Activated CD8-positive, alpha-beta memory T cell treated with anti-CD3 and anti-CD28 coated beads, Interleukin-2, amount 10 ng/mL, durations not matched to agents 7 days and 5 days (primary cell): ENCODE measurements around the gene OBP2B. TPM values are rescaled to one million over a fixed set of nuclear protein-coding genes. Genes with fewer than 3 reads are reported as not detected.
A peak's percentile ranks its signal among the peaks of the same experiment; 100 is the strongest.
"Not testable (repeated sequence)": the region's sequence is repeated elsewhere in the genome, so short reads cannot be mapped to it uniquely, and the experiment has no call there.

Source experiments
- ATAC-seq: fragments of 150-1000 bp; cut with Tn5 transposase; one replicate; pipeline ENCODE4 v1.10.0; 2021; ENCODE audit warnings: moderate library complexity
- CTCF ChIA-PET: fragments of 350-600 bp; sonication (Branson Sonifier 250); formaldehyde crosslinking; loops from one replicate; lab custom pipeline; 2021; ENCODE audit warnings: antibody characterized with exemption; lab: Charles Lee
- DNase-seq: peaks from one replicate; pipeline ENCODE4 v3.0.0-alpha.2; 2020
- H3K27ac Mint-ChIP-seq: one replicate; pipeline ENCODE4 v1.8.0; 2021; ENCODE audit warnings: mild to moderate bottlenecking, mixed read lengths
- H3K27me3 Mint-ChIP-seq: one replicate; pipeline ENCODE4 v1.8.0; 2021; ENCODE audit warnings: mixed read lengths
- H3K36me3 Mint-ChIP-seq: one replicate; pipeline ENCODE4 v1.8.0; 2021; ENCODE audit warnings: mild to moderate bottlenecking, mixed read lengths
- H3K4me1 Mint-ChIP-seq: one replicate; pipeline ENCODE4 v1.8.0; 2021; ENCODE audit warnings: mixed read lengths
- H3K4me3 Mint-ChIP-seq: one replicate; pipeline ENCODE4 v1.8.0; 2021; ENCODE audit warnings: mild to moderate bottlenecking, moderate library complexity, mixed read lengths
- H3K9me3 Mint-ChIP-seq: one replicate; pipeline ENCODE4 v1.8.0; 2022; ENCODE audit warnings: low read depth, mixed read lengths
- total RNA-seq, 2 experiments: library from RNA; stranded (reverse); gene quantifications; one replicate each; pipeline ENCODE4 v1.2.3, GENCODE V29; 2021

OBP2B gene
- total RNA-seq, 2 experiments from 2014 or later, result not detected

DNA sequence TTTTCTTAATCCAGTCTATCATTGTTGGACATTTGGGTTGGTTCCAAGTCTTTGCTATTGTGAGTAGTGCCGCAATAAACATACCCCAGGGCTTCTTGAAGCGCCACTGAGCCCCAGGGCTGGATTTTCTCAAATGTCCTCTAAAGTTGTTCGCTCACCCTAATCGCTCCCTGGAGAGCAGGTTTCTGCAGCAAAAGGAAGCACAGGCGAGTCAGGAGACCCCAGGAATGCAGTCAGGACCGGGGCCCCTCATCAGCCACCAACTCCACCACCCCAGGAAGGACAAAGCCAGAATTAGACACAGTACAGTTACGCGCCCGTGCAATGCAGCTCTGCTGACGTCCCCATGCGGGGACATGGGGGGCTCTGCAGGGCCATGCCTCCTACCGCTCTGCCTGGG lies 15.7 kb upstream of the OBP2B start:
- Mint-ChIP-seq H3K9me3 (no peaks in the 10 kb centered on the region), H3K4me1 (peaks cover 6% of the 10 kb centered on the region), H3K36me3 (no peaks in the 10 kb centered on the region), H3K4me3 (no peak overlapping the region), H3K27ac (no peak overlapping the region), H3K27me3 (peaks cover 23% of the 10 kb centered on the region)
- CTCF ChIA-PET, result no interaction called here
- DNase-seq (peak; percentile 18), ATAC-seq (no peak)

- not testable (repeated sequence) for H3K27ac Mint-ChIP-seq, H3K36me3 Mint-ChIP-seq, ATAC-seq, H3K9me3 Mint-ChIP-seq, H3K4me1 Mint-ChIP-seq, H3K4me3 Mint-ChIP-seq
- H3K27me3 Mint-ChIP-seq, result peaks cover 38% of the 10 kb centered on the region
- CTCF ChIA-PET, result interaction anchor here (1.3 kb wide), 1 partner anchor 37 kb away, joined by 3 read pairs; no protein-coding TSS in a partner anchor
- peak; percentile 16 for DNase-seq
Observed at GRCh38 chr9:133223159-133223756, 14.2 kb upstream of the OBP2B start.

DNA sequence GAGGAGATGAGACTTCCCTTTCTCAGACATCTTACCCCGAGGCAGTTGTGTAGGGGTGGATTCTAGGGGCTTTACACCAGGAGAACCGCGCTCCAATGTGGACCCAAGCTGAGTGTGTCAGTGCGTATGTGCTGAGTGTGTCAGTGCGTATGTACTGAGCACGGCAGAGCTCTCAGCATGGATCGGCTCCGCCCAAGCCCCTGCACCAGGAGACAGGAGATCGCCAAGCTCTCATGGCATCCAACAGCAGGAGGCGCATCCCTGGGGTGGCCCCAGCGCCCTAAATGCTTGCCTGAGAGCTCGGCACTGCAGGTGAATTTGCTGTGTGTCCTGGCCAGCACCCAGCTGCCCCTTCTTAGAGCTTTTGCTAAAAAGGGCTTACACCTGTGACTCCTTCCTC lies 12.9 kb upstream of the OBP2B start:
- peaks cover 49% of the 10 kb centered on the region for H3K27me3 Mint-ChIP-seq
- H3K36me3 Mint-ChIP-seq, H3K4me3 Mint-ChIP-seq, H3K4me1 Mint-ChIP-seq, ATAC-seq, H3K27ac Mint-ChIP-seq, H3K9me3 Mint-ChIP-seq, CTCF ChIA-PET, DNase-seq: not testable (repeated sequence)

DNA sequence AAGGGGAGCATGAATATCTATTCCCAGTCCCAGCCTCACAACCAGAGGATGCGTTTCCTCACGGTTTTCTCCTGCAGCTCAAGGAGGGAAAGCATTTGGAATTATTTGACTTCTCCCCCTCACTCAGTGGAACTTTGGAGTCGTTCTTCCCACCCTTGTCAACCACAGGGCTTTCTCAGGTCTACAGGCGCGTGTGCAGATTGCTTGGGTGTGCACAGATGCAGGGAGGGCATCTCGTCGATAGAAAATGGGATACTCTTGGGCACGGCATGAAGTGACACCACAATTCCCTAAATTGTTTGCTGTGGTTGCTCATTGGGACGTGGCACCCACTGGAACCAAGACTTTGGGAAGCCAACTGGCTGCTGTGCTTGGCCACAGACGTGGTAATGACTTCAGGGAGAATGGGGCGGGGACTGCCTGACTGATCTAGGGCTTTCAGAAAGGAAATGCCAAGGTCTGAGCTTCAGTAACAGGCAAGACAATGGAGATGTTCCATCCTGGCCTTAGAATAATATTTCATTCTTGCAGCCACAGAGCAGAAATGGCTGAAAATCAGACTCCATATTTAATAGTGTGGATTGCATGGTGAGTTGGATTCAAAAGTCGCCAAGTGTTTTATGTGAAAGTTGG lies 12.2 kb upstream of the OBP2B start:
- DNase-seq (no peak), ATAC-seq (peak; percentile 30)
- H3K9me3 Mint-ChIP-seq, result no peaks in the 10 kb centered on the region
- H3K27ac Mint-ChIP-seq, result no peak overlapping the region
- H3K27me3 Mint-ChIP-seq, result peaks cover 56% of the 10 kb centered on the region
- no peak overlapping the region for H3K4me3 Mint-ChIP-seq
- H3K36me3 Mint-ChIP-seq, result no peaks in the 10 kb centered on the region
- CTCF ChIA-PET, result no interaction called here
- H3K4me1 Mint-ChIP-seq, result peaks cover 6% of the 10 kb centered on the region

GRCh38 chr9:133218049-133218975 lies 9.3 kb upstream of the OBP2B start:
- ATAC-seq, H3K4me3 Mint-ChIP-seq, H3K36me3 Mint-ChIP-seq, H3K4me1 Mint-ChIP-seq, H3K9me3 Mint-ChIP-seq, DNase-seq, CTCF ChIA-PET, H3K27ac Mint-ChIP-seq: not testable (repeated sequence)
- peaks cover 78% of the 10 kb centered on the region for H3K27me3 Mint-ChIP-seq

DNA sequence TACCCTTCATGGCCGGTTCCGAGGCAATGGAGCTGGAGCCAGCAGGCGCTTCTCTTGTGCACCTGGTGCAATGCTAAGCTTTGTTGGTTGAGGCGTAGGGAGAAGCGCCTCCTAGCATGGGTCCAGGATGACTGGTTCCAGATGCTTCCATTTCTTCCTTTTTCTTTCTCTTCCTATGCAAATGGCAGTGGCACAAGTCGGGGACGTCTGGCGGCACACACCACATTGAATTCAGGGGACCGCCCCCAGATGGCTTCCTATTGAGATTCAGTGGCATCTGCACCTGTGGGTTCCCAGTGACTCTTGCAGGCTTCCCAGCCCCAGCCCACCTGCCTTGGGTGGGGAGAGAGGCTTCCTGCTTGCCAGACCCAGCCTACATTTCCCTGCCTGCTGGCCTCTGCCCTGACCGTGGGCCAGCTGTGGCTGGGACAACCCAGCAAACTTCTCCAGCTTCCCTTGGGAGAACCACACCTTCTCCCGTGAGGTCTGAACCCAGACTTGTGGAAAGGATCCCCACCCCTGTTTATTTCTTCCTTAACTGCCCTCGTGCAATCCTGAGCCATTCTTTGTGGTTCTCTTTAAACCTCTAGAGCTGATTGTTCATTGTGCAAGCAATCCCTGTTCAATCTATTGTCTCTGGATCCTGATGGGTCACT lies 8.4 kb upstream of the OBP2B start:
- CTCF ChIA-PET, ATAC-seq, H3K9me3 Mint-ChIP-seq, H3K4me1 Mint-ChIP-seq, H3K4me3 Mint-ChIP-seq, H3K36me3 Mint-ChIP-seq, DNase-seq, H3K27ac Mint-ChIP-seq: not testable (repeated sequence)
- H3K27me3 Mint-ChIP-seq, result peaks cover 78% of the 10 kb centered on the region

DNA sequence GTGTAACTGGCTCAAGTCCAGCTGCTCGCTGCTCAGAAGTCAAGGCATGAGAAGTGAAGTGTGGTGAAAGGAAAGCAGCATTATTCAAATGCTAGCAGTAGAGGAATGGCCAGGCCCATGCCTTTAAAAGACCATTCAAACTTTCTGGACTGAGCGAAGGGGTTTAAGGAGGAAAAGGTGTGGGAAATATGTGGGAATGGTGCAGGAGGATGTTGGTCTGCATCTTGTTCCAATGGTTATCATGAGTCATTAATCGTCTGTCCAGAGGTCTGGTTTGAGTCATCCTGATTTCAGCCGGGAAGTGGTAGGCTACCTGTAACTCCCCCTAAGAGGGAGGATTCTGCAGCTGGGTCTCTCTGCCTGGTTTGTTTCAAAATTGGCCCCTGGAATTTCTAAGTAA lies 5.2 kb upstream of the OBP2B start:
- ATAC-seq, H3K4me3 Mint-ChIP-seq, H3K9me3 Mint-ChIP-seq, H3K36me3 Mint-ChIP-seq, H3K27ac Mint-ChIP-seq, H3K4me1 Mint-ChIP-seq: not testable (repeated sequence)
- peak; percentile 11 for DNase-seq
- CTCF ChIA-PET, result interaction anchor here (1.2 kb wide), 1 partner anchor 28 kb away, joined by 5 read pairs; no protein-coding TSS in a partner anchor
- peaks cover 67% of the 10 kb centered on the region for H3K27me3 Mint-ChIP-seq

DNA sequence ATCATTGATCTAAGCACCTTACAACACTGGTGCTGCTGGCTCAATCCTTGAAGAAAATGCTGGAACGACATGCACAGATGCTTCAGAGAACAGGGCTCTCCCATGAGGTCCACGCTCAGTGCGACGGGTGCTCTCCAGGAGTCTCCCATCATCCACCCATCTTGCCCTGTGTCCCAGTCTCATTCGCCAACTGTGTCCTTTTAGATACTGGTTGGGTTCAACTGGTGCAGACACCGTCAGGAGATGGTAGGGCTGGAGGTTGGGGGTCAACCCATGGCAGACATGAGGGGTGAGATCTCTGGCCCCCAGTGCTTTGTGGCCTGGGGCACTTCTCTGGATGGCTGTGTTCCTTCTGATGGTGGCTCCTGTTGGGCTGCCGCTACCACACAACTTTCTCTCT lies 1.6 kb upstream of the OBP2B start:
- Mint-ChIP-seq H3K4me3 (no peak overlapping the region), H3K4me1 (no peaks in the 10 kb centered on the region), H3K36me3 (no peaks in the 10 kb centered on the region), H3K27me3 (peaks cover 33% of the 10 kb centered on the region), H3K9me3 (no peaks in the 10 kb centered on the region), H3K27ac (no peak overlapping the region)
- no peak for ATAC-seq
- no peak for DNase-seq
- CTCF ChIA-PET, result no interaction called here

DNA sequence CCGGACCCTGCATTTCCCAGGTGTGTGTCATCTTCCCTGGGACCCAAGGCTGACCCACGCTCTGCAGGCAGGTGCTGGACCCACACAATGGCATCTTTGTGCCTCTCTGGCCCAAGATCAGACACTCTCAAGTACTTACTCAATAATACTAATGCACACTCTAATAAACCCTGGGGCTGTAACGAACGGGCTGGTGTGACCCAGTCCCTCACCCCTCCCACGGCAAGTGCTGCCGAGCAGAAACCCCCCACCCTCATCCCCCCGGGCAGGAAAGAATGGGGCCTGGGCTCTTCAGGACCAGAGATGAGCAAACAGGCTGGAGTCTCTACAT lies 1.1 kb upstream of the OBP2B start:
- DNase-seq, result no peak
- Mint-ChIP-seq H3K36me3 (no peaks in the 10 kb centered on the region), H3K4me3 (no peak overlapping the region), H3K27me3 (peaks cover 30% of the 10 kb centered on the region), H3K27ac (no peak overlapping the region), H3K4me1 (no peaks in the 10 kb centered on the region), H3K9me3 (no peaks in the 10 kb centered on the region)
- ATAC-seq, result no peak
- CTCF ChIA-PET, result no interaction called here

- H3K4me1 Mint-ChIP-seq, CTCF ChIA-PET, DNase-seq, ATAC-seq, H3K27ac Mint-ChIP-seq, H3K36me3 Mint-ChIP-seq, H3K9me3 Mint-ChIP-seq, H3K4me3 Mint-ChIP-seq: not testable (repeated sequence)
- H3K27me3 Mint-ChIP-seq, result peaks cover 25% of the 10 kb centered on the region
Observed at GRCh38 chr9:133209327-133210201, 514 bp upstream of the OBP2B start.

DNA sequence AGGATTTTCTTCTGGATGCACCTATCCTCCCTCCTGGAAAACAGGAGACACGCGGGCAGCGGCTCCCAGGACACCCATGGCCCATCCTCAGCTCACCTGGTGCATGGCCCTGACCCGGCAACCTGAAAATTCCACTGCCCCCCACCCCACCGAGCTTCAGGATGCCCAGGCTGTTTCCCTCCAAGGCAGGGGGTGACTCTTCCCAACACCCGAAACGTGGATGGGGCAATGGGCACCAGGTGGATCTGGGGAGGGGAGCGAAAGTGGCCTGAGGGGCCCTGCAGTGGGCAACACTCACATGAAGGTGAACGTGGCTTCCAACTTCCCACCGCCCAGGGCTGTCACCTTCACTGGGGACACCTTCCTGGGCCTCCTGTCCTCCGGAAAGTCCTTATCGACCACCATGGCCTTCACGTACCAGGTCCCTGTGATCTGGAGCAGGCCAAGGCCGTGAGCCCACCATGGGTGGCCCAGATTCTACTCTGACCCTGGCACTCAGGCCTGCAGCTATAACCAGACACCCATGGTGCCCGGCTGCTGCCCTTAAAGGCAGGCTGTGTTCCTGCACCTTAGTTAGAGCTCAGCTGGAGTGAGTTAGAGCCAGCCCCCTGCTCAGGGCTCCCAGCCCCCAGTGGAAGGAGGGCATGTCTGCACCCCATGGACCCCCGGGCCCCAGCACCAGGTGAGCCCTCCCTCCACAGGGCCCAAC lies 725 bp downstream of the OBP2B start:
- ATAC-seq, H3K27ac Mint-ChIP-seq, DNase-seq, H3K4me3 Mint-ChIP-seq, H3K9me3 Mint-ChIP-seq, H3K36me3 Mint-ChIP-seq, H3K4me1 Mint-ChIP-seq: not testable (repeated sequence)
- H3K27me3 Mint-ChIP-seq, result peaks cover 14% of the 10 kb centered on the region
- CTCF ChIA-PET, result interaction anchor here (0.5 kb wide), 1 partner anchor 86 kb away, joined by 4 read pairs; no protein-coding TSS in a partner anchor

GRCh38 chr9:133207540-133208170 lies 1.4 kb downstream of the OBP2B start:
- DNase-seq (no peak), ATAC-seq (no peak)
- CTCF ChIA-PET, result interaction anchor here (0.5 kb wide), 1 partner anchor 87 kb away, joined by 4 read pairs; no protein-coding TSS in a partner anchor
- Mint-ChIP-seq H3K4me3 (no peak overlapping the region), H3K4me1 (no peaks in the 10 kb centered on the region), H3K36me3 (no peaks in the 10 kb centered on the region), H3K27me3 (peaks cover 10% of the 10 kb centered on the region), H3K27ac (no peak overlapping the region), H3K9me3 (no peaks in the 10 kb centered on the region)
